HepG2 (cell line): ENCODE measurements around the gene CDKN2C. TPM values are rescaled to one million over a fixed set of nuclear protein-coding genes. Genes with fewer than 3 reads are reported as not detected.

Source experiments
- ISL2 ChIP-seq: sonication (generic); formaldehyde crosslinking; IDR thresholded peaks from 2 replicates; pipeline ENCODE4 v1.5.0; 2020; ENCODE audit warnings: missing genetic modification reagents
- MAFF ChIP-seq: IDR thresholded peaks from 2 replicates; pipeline ENCODE4 v1.6.1; 2011; ENCODE audit warnings: low read depth, low read length, improper control_type of control experiment
- ZBTB3 ChIP-seq: sonication (generic); formaldehyde crosslinking; IDR thresholded peaks from 2 replicates; pipeline ENCODE4 v1.4.0; 2020; ENCODE audit warnings: low read depth, mild to moderate bottlenecking, moderate library complexity, missing genetic modification reagents, borderline replicate concordance
- ZFY ChIP-seq: sonication (generic); formaldehyde crosslinking; IDR thresholded peaks from 2 replicates; pipeline ENCODE4 v1.4.0; 2020; ENCODE audit warnings: missing genetic modification reagents
- ZNF101 ChIP-seq: sonication (generic); formaldehyde crosslinking; IDR thresholded peaks from 2 replicates; pipeline ENCODE4 v1.4.0; 2020; ENCODE audit warnings: mild to moderate bottlenecking, low read depth, missing genetic modification reagents, borderline replicate concordance
- ZNF317 ChIP-seq: sonication (generic); formaldehyde crosslinking; IDR thresholded peaks from 2 replicates; pipeline ENCODE4 v1.5.0; 2020; ENCODE audit warnings: mild to moderate bottlenecking, missing genetic modification reagents
- ZNF383 ChIP-seq: sonication (generic); formaldehyde crosslinking; IDR thresholded peaks from 2 replicates; pipeline ENCODE4 v1.4.0; 2020; ENCODE audit warnings: missing genetic modification reagents, mild to moderate bottlenecking, borderline replicate concordance
- ZNF44 ChIP-seq: sonication (generic); formaldehyde crosslinking; IDR thresholded peaks from 2 replicates; pipeline ENCODE4 v1.5.1; 2020; ENCODE audit warnings: mild to moderate bottlenecking, missing genetic modification reagents
- polyA plus RNA-seq, 8 experiments: library from polyadenylated mRNA; depleted of rRNA in 3 of 8; stranded (reverse) in 7 of 8; unstranded in 1 of 8; fragments of >200 nt; fragmentation: Illumina TruSeq in 4 of 8; extraction: Trizol in 4 of 8; gene quantifications; 2 replicates each; pipeline versions ENCODE4 v1.2.1 to v1.2.3, GENCODE V29; 2011 to 2016; ENCODE audit warnings: low read depth in 4 of 8, missing spikeins in 1 of 8, mixed read lengths in 1 of 8; ENCODE audit not compliant: insufficient read depth in 1 of 8
- total RNA-seq, 5 experiments: library from RNA; depleted of rRNA; stranded (reverse); fragments of >200 nt; fragmentation: Illumina TruSeq; extraction: Trizol; gene quantifications; 2 replicates each; pipeline ENCODE4 v1.2.3, GENCODE V29; 2016; ENCODE audit warnings: low read depth in 1 of 5
- TF ChIP-seq, protein P1 (sequence below): sonication (generic); formaldehyde crosslinking; IDR thresholded peaks from 2 replicates; pipeline ENCODE4 v1.5.0; 2020; ENCODE audit warnings: mild to moderate bottlenecking, missing genetic modification reagents
- TF ChIP-seq, protein P2 (sequence below): sonication (generic); formaldehyde crosslinking; IDR thresholded peaks from 2 replicates; pipeline ENCODE4 v1.9.0; 2022; ENCODE audit warnings: low read depth, missing genetic modification reagents
- TF ChIP-seq, protein P3 (sequence below): sonication (generic); formaldehyde crosslinking; conservative IDR thresholded peaks from 2 replicates; pipeline ENCODE4 v1.8.1; 2023; ENCODE audit warnings: missing genetic modification reagents
- TF ChIP-seq, protein P4 (sequence below): sonication (generic); formaldehyde crosslinking; conservative IDR thresholded peaks from 2 replicates; pipeline ENCODE4 v1.4.0; 2020; ENCODE audit warnings: missing genetic modification reagents
- TF ChIP-seq, protein P5 (sequence below): sonication (generic); formaldehyde crosslinking; IDR thresholded peaks from 2 replicates; pipeline ENCODE4 v1.5.1; 2020; ENCODE audit warnings: missing genetic modification reagents, mild to moderate bottlenecking, borderline replicate concordance

Gene CDKN2C
- total and polyA plus RNA-seq, 2 of the 13 experiments (the other 11 are each of a cell fraction or from before 2014, with no cell fraction given): 7.8 to 13.7 TPM

DNA sequence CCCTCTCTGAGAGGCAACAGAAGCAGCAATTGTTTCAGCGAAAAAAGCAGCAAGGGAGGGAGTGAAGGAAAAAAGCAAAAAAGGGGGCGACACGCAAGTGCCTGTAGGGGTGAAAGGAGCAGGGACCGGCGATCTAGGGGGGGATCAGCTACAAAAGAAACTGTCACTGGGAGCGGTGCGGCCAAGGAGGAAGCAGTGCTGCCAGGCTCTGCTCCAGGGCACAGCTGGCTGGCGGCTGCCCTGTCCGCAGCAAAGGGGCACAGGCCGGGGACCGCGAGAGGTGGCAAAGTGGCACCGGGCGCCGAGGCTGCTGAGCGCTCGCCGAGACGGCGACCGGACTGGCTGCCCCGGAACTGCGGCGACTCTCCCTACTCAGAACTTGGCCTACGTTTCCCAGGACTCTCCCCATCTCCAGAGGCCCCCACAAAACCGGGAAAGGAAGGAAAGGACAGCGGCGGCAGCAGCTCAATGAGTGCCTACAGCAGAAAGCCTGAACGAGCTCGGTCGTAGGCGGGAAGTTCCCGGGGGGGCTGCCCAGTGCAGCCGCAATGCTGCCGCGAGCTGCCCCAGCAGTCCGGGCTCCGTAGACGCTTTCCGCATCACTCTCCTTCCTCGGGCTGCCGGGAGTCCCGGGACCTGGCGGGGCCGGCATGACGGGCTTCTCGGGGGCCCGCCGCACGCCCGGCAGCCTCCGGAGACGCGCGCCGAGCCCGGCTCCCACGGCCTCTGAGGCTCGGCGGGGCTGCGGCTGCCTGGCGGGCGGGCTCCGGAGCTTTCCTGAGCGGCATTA, 1.0 kb upstream of the CDKN2C start (continued):
- TF ChIP-seq, protein P1, sequence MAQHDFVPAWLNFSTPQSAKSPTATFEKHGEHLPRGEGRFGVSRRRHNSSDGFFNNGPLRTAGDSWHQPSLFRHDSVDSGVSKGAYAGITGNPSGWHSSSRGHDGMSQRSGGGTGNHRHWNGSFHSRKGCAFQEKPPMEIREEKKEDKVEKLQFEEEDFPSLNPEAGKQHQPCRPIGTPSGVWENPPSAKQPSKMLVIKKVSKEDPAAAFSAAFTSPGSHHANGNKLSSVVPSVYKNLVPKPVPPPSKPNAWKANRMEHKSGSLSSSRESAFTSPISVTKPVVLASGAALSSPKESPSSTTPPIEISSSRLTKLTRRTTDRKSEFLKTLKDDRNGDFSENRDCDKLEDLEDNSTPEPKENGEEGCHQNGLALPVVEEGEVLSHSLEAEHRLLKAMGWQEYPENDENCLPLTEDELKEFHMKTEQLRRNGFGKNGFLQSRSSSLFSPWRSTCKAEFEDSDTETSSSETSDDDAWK (CRISPR knock-in tag): no peak
- TF ChIP-seq ISL2 (CRISPR knock-in tag) (peak; percentile 18; the same call in 1 of the 2 replicates), ZNF317 (CRISPR knock-in tag) (0 out of 2 replicates have a peak, but pooled peaks have one; percentile 40), ZNF383 (CRISPR knock-in tag) (no peak), ZNF44 (CRISPR knock-in tag) (no peak), MAFF (0 out of 2 replicates have a peak, but pooled peaks have one; percentile 4), ZNF101 (CRISPR knock-in tag) (no peak), ZFY (CRISPR knock-in tag) (peak; percentile 14; the same call in 1 of the 2 replicates), ZBTB3 (CRISPR knock-in tag) (no peak)
- TF ChIP-seq, protein P2, sequence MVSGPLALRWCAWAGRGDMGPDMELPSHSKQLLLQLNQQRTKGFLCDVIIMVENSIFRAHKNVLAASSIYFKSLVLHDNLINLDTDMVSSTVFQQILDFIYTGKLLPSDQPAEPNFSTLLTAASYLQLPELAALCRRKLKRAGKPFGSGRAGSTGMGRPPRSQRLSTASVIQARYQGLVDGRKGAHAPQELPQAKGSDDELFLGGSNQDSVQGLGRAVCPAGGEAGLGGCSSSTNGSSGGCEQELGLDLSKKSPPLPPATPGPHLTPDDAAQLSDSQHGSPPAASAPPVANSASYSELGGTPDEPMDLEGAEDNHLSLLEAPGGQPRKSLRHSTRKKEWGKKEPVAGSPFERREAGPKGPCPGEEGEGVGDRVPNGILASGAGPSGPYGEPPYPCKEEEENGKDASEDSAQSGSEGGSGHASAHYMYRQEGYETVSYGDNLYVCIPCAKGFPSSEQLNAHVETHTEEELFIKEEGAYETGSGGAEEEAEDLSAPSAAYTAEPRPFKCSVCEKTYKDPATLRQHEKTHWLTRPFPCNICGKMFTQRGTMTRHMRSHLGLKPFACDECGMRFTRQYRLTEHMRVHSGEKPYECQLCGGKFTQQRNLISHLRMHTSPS (CRISPR knock-in tag): peak; percentile 78
- TF ChIP-seq, protein P3, sequence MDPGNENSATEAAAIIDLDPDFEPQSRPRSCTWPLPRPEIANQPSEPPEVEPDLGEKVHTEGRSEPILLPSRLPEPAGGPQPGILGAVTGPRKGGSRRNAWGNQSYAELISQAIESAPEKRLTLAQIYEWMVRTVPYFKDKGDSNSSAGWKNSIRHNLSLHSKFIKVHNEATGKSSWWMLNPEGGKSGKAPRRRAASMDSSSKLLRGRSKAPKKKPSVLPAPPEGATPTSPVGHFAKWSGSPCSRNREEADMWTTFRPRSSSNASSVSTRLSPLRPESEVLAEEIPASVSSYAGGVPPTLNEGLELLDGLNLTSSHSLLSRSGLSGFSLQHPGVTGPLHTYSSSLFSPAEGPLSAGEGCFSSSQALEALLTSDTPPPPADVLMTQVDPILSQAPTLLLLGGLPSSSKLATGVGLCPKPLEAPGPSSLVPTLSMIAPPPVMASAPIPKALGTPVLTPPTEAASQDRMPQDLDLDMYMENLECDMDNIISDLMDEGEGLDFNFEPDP: no peak
- TF ChIP-seq, protein P4, sequence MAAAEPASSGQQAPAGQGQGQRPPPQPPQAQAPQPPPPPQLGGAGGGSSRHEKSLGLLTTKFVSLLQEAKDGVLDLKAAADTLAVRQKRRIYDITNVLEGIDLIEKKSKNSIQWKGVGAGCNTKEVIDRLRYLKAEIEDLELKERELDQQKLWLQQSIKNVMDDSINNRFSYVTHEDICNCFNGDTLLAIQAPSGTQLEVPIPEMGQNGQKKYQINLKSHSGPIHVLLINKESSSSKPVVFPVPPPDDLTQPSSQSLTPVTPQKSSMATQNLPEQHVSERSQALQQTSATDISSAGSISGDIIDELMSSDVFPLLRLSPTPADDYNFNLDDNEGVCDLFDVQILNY: no peak
- TF ChIP-seq, protein P5, sequence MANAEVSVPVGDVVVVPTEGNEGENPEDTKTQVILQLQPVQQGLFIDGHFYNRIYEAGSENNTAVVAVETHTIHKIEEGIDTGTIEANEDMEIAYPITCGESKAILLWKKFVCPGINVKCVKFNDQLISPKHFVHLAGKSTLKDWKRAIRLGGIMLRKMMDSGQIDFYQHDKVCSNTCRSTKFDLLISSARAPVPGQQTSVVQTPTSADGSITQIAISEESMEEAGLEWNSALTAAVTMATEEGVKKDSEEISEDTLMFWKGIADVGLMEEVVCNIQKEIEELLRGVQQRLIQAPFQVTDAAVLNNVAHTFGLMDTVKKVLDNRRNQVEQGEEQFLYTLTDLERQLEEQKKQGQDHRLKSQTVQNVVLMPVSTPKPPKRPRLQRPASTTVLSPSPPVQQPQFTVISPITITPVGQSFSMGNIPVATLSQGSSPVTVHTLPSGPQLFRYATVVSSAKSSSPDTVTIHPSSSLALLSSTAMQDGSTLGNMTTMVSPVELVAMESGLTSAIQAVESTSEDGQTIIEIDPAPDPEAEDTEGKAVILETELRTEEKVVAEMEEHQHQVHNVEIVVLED (CRISPR knock-in tag): no peak
